K562 treated with DMSO at 1 percent for 4 hours (cell line): ENCODE measurements around the gene ALKBH5. TPM values are rescaled to one million over a fixed set of nuclear protein-coding genes. Genes with fewer than 3 reads are reported as not detected.

ENCODE experiments used
- total RNA-seq: library from RNA; unstranded; fragments of 300-600 nt; gene quantifications from 2 replicates; pipeline ENCODE4 v1.2.3, GENCODE V29; 2022; ENCODE audit not compliant: insufficient read depth

ALKBH5 gene
- total RNA-seq, result 43.9 and 56.3 TPM in 2 replicates

GRCh38 chr17:18183334-18184142, at the start of gene ALKBH5:
Gene ALKBH5 (plus strand): TSS chr17:18183828. CDS start chr17:18184244, 416 bp downstream.

GRCh38 chr17:18225121-18225641, 41.6 kb downstream of the ALKBH5 start, which contains the start of gene LLGL1:
Gene LLGL1 (plus strand): TSS chr17:18225635. CDS start chr17:18225683, 48 bp downstream.

GRCh38 chr17:18258356-18259038, 74.9 kb downstream of the ALKBH5 start, which contains the start of gene FLII:
Gene FLII (minus strand): TSS chr17:18258738. CDS start chr17:18258690, 48 bp downstream.

Other genes starting within 250 kb of the ALKBH5 start
- 10.3 TPM in 2 replicates for gene TOM1L2, start 211.4 kb upstream of the ALKBH5 start, total RNA-seq
- 0.64 and 0.84 TPM in 2 replicates for gene DRC3, start 211.0 kb upstream of the ALKBH5 start, total RNA-seq
- 15.9 and 19.8 TPM in 2 replicates for gene ATPAF2, start 144.7 kb upstream of the ALKBH5 start, total RNA-seq
- 3.9 and 6.8 TPM in 2 replicates for gene GID4, start 144.4 kb upstream of the ALKBH5 start, total RNA-seq
- 20.4 and 25.8 TPM in 2 replicates for gene DRG2, start 95.9 kb upstream of the ALKBH5 start, total RNA-seq
- not detected in 2 replicates for gene MYO15A, start 75.1 kb upstream of the ALKBH5 start, total RNA-seq
- 14.3 and 15.4 TPM in 2 replicates for gene LLGL1, start 41.8 kb downstream of the ALKBH5 start, total RNA-seq
- 114 and 132 TPM in 2 replicates for gene FLII, start 74.9 kb downstream of the ALKBH5 start, total RNA-seq
- 3.5 and 5.8 TPM in 2 replicates for gene MIEF2, start 76.8 kb downstream of the ALKBH5 start, total RNA-seq
- 19.3 and 22.3 TPM in 2 replicates for gene TOP3A, start 131.2 kb downstream of the ALKBH5 start, total RNA-seq
- 12.9 and 13.6 TPM in 2 replicates for gene SMCR8, start 131.5 kb downstream of the ALKBH5 start, total RNA-seq
- 24.3 and 25.2 TPM in 2 replicates for gene SHMT1, start 179.7 kb downstream of the ALKBH5 start, total RNA-seq
- not detected in 2 replicates for gene EVPLL, start 193.9 kb downstream of the ALKBH5 start, total RNA-seq